Adrenal gland (tissue), 5 donors: Measurements from ENCODE around the gene TBPL2.

Experiments
- POLR2A ChIP-seq, 2 donors: fragments of 450-650 bp; IDR thresholded peaks; one replicate each; pipeline ENCODE4 v1.6.1; 2017; ENCODE audit warnings: antibody characterized with exemption in 2 of 2, mild to moderate bottlenecking in 2 of 2, moderate library complexity in 1 of 2
- TF ChIP-seq, protein P1 (sequence below), 6 experiments: fragments of 450-650 bp in 4 of 6; fragments of 200-600 bp in 2 of 6; sonication (generic) in 1 of 6; IDR thresholded peaks; 1 replicate in 5 of 6; 2 replicates in 1 of 6; pipeline versions ENCODE4 v1.5.1 to v1.8.0; 2016 to 2021; ENCODE audit warnings: antibody characterized with exemption in 6 of 6, mild to moderate bottlenecking in 2 of 6, moderate library complexity in 1 of 6
- donor health status: DM: no; HTN: no; CAD: no.

DNA sequence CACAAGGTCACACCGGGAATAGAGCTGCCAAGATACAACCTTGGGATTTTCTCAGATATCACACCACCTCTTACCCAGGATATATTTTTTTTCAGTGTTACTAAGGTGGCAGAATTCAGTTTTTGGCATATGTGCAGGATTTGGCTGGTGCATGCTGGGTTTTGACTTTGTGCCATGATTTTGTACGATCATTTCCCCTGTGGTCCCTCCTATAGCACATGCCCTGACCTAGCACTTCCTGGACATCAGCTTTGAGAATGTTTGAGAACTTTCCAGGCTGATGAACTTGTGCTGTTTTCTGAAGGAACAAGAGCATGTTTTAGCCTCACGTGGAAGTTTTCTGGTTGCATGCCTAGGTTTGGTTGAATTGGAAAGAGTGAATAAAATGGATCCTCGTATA lies 11.0 kb upstream of the TBPL2 start:
- TF ChIP-seq, protein P1, sequence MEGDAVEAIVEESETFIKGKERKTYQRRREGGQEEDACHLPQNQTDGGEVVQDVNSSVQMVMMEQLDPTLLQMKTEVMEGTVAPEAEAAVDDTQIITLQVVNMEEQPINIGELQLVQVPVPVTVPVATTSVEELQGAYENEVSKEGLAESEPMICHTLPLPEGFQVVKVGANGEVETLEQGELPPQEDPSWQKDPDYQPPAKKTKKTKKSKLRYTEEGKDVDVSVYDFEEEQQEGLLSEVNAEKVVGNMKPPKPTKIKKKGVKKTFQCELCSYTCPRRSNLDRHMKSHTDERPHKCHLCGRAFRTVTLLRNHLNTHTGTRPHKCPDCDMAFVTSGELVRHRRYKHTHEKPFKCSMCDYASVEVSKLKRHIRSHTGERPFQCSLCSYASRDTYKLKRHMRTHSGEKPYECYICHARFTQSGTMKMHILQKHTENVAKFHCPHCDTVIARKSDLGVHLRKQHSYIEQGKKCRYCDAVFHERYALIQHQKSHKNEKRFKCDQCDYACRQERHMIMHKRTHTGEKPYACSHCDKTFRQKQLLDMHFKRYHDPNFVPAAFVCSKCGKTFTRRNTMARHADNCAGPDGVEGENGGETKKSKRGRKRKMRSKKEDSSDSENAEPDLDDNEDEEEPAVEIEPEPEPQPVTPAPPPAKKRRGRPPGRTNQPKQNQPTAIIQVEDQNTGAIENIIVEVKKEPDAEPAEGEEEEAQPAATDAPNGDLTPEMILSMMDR (IDR thresholded peaks at IDR 0.05) = no peak
- TF ChIP-seq POLR2A (IDR thresholded peaks at IDR 0.05) = no peak
